ENCODE data around the gene C16orf86. TPM values are rescaled to one million over a fixed set of nuclear protein-coding genes. Genes with fewer than 3 reads are reported as not detected.
A peak's percentile ranks its signal among the peaks of the same experiment; 100 is the strongest.

The C16orf86 gene
- total and polyA plus RNA-seq, 2 of the 8 experiments (the other 6 are each of a cell fraction or from before 2014, with no cell fraction given): 1.4 to 2.3 TPM

DNA sequence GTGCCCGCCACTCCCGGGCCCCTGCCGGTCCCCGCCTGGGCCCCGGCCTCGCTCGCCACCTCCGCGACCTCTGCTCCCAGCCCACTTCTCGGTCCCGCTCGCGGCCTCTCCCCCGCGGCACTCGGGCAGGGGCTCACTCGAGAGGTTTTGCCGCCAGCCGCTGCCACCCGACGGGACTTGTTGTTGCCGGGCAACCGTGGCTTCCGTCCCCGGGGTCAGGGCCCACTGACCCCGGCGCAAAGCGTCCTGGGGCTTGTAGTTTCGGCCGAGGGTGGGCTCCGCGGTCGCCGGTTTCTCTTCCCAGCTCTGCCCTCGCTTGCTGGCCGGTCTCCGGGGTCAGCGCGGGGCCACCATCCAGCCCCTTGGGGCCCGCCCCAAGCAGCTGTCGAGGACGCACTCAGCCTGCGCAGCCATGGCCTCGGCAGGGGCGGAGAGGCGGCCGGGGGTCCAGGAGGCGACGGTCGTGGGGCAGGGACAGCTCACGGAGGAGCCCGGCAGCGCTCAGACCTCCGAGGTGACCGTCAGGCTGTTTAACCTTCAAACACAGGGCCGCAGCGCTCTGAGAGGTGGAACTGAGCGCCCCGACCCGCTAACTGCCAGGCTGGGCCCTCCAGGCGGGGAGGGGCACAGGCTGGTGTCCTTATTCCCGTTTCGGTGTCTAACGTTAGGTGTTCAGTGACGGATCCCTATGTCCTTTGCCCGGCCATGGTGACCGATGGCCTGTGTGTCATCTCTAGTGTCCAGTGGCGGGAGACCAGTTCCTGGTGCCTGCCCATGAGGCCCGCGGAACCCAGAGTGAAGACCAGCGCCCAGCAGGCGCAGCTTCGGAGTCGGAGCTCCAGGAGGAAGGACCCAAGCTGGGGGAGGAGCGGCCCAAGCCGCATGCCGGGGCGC, at the start of gene C16orf86, which contains the start of gene ENKD1 (continued):
- TF ChIP-seq, protein P1, sequence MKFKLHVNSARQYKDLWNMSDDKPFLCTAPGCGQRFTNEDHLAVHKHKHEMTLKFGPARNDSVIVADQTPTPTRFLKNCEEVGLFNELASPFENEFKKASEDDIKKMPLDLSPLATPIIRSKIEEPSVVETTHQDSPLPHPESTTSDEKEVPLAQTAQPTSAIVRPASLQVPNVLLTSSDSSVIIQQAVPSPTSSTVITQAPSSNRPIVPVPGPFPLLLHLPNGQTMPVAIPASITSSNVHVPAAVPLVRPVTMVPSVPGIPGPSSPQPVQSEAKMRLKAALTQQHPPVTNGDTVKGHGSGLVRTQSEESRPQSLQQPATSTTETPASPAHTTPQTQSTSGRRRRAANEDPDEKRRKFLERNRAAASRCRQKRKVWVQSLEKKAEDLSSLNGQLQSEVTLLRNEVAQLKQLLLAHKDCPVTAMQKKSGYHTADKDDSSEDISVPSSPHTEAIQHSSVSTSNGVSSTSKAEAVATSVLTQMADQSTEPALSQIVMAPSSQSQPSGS (IDR thresholded peaks at IDR 0.05; ENCODE audit: low read length): no peak
- TF ChIP-seq NANOG (IDR thresholded peaks at IDR 0.05; ENCODE audit: insufficient read depth, low read depth, low read length, poor library complexity, severe bottlenecking) (no peak), ASH2L (IDR thresholded peaks at IDR 0.05; ENCODE audit: low read length) (peak; percentile 37), CEBPB (IDR thresholded peaks at IDR 0.05; ENCODE audit: low read depth, low read length) (no peak), RFX5 (IDR thresholded peaks at IDR 0.05; ENCODE audit: borderline replicate concordance, low read depth, low read length) (no peak), YY1 (IDR thresholded peaks at IDR 0.05; ENCODE audit: low read depth, low read length) (no peak), BRCA1 (IDR thresholded peaks at IDR 0.05; ENCODE audit: low read depth, low read length) (no peak), GABPA (IDR thresholded peaks at IDR 0.05; ENCODE audit: borderline replicate concordance, insufficient read depth, low read length) (peak; percentile 32; the same call in 1 of the 2 replicates), MAFK (IDR thresholded peaks at IDR 0.05; ENCODE audit: low read depth, low read length) (no peak), TAF1 (IDR thresholded peaks at IDR 0.05; ENCODE audit: low read depth, low read length) (no peak), SIN3A (conservative IDR thresholded peaks at IDR 0.05 in 1 of 2, IDR thresholded peaks at IDR 0.05 in 1 of 2; ENCODE audit: low read depth in 1 of 2, low read length in 2 of 2) (peak in 1 of 2 experiments; percentile 91; a peak in 1 of 4 replicates), HDAC6 (IDR thresholded peaks at IDR 0.05; ENCODE audit: low read depth, low read length) (no peak), SUZ12 (IDR thresholded peaks at IDR 0.05; ENCODE audit: low read length) (no peak), POLR2A (IDR thresholded peaks at IDR 0.05; ENCODE audit: control extremely low read depth in 1 of 2, low read depth in 2 of 2, low read length in 2 of 2) (no peak), BACH1 (IDR thresholded peaks at IDR 0.05; ENCODE audit: low read length) (no peak), EP300 (IDR thresholded peaks at IDR 0.05; ENCODE audit: borderline replicate concordance in 1 of 2, low read depth in 2 of 2, low read length in 2 of 2) (no peak), ZNF274 (IDR thresholded peaks at IDR 0.05; ENCODE audit: borderline replicate concordance, extremely low read depth, low read length) (no peak), TAF7 (optimal IDR thresholded peaks at IDR 0.05; ENCODE audit: borderline replicate concordance, low read depth, low read length) (no peak), RBBP5 (IDR thresholded peaks at IDR 0.05; ENCODE audit: borderline replicate concordance, low read depth, low read length) (no peak), TCF12 (IDR thresholded peaks at IDR 0.05; ENCODE audit: low read depth, low read length) (no peak)
- TF ChIP-seq, protein P2, sequence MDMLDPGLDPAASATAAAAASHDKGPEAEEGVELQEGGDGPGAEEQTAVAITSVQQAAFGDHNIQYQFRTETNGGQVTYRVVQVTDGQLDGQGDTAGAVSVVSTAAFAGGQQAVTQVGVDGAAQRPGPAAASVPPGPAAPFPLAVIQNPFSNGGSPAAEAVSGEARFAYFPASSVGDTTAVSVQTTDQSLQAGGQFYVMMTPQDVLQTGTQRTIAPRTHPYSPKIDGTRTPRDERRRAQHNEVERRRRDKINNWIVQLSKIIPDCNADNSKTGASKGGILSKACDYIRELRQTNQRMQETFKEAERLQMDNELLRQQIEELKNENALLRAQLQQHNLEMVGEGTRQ (IDR thresholded peaks at IDR 0.05; ENCODE audit: low read length): no peak

All from H1 (cell line).